GM12892 (cell line): ENCODE measurements around the gene PLEKHA8.

Experiments used
- POLR2A ChIP-seq: IDR thresholded peaks from 2 replicates; pipeline ENCODE4 v1.6.1; 2011; ENCODE audit warnings: low read depth, low read length, control low read depth
- POLR2AphosphoS5 ChIP-seq: IDR thresholded peaks from 2 replicates; pipeline ENCODE4 v1.6.1; 2011; ENCODE audit warnings: low read depth, low read length, control low read depth

DNA sequence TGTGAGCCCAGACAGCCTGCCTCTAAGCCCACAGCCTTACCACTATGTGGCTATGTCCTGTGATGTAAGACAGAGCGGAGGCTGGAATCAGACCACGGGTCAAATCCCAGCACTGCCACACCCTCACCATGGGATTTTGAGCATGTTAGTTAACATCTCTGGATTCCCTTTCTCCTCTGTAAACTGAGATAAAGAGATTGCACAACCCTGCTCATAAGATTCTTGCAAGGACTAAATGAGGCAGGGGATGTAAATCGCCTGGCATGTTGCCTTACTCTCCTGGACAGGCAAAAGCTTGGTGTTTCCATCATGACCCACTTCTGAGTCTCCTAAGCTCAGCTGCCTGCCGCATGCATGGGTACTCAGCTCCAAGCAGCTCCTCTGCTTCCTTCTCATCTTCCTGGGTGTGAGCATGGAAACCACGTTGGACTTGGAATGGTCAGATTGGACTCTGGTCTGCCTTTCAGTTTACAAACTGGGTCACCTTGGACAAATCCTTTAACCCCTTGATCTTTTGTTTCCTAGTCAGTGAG lies 65.3 kb downstream of the PLEKHA8 start:
- TF ChIP-seq POLR2A (no peak), POLR2AphosphoS5 (no peak)
